Measurements from ENCODE around the gene SIDT2. TPM values are rescaled to one million over a fixed set of nuclear protein-coding genes. Genes with fewer than 3 reads are reported as not detected.

The SIDT2 gene
- total and polyA plus RNA-seq, 2 donors (not counting 3 experiments of a cell fraction or from before 2014, with no cell fraction given): 28.7 to 34.5 TPM

GRCh38 chr11:117185736-117186430 lies 7.3 kb downstream of the SIDT2 start:
- ChIA-PET CTCF (interaction anchor here (0.7 kb wide), 1 partner anchor 41 kb away, joined by 3 read pairs; no protein-coding TSS in a partner anchor), POLR2A (no interaction called here)
- Histone ChIP-seq H3K4me2 (ENCODE audit: insufficient read depth, low read length) (no peak overlapping the region), H3K4me1 (ENCODE audit: control insufficient read depth, extremely low read depth, insufficient read depth, low read length) (no peaks in the 10 kb centered on the region), H3K27ac (ENCODE audit: insufficient read depth, low read depth, low read length) (no peak overlapping the region), H3K9me3 (replicated peaks; ENCODE audit: control insufficient read depth, insufficient read depth, low read length) (no peaks in the 10 kb centered on the region), H3K9ac (replicated peaks; ENCODE audit: extremely low read depth, insufficient read depth, low read length) (no peak overlapping the region), H3K36me3 (ENCODE audit: control insufficient read depth in 2 of 2, extremely low read depth in 1 of 2, insufficient read depth in 2 of 2, low read length in 2 of 2) (peaks cover 0 to 32% of the 10 kb centered on the region in 2 experiments), H3K4me3 (replicated peaks in 1 of 3; ENCODE audit: insufficient read depth in 1 of 3, low read depth in 1 of 3, low read length in 3 of 3) (no peak overlapping the region), H4K20me1 (replicated peaks; ENCODE audit: control insufficient read depth, extremely low read depth, insufficient read depth, low read length) (no peaks in the 10 kb centered on the region), H3K27me3 (ENCODE audit: control insufficient read depth in 2 of 2, insufficient read depth in 2 of 2, low read length in 2 of 2) (no peaks in the 10 kb centered on the region), H2AFZ (ENCODE audit: low read depth, low read length) (no peak overlapping the region), H3K79me2 (ENCODE audit: control insufficient read depth, insufficient read depth, low read length) (no peaks in the 10 kb centered on the region), H3K9me1 (replicated peaks; ENCODE audit: control insufficient read depth, extremely low read depth, insufficient read depth, low read length) (no peaks in the 10 kb centered on the region)
- dilution Hi-C loops (cut with MboI; ENCODE audit: extremely low pct_ligation_motif_present, low sequenced_read_pairs) (no loop called here), intact Hi-C loops (cut with micrococcal nuclease) (no loop called here)
- no peak for FAIRE-seq
- no peak for TF ChIP-seq MYC (IDR thresholded peaks at IDR 0.05; ENCODE audit: low read depth, low read length)
- no peak for TF ChIP-seq FOS (IDR thresholded peaks at IDR 0.05; ENCODE audit: borderline replicate concordance, insufficient read depth, low read length)
- no peak for TF ChIP-seq CTCF (IDR thresholded peaks at IDR 0.05; ENCODE audit: extremely low read depth in 1 of 2, insufficient read depth in 1 of 2, low read depth in 1 of 2, low read length in 2 of 2)
- no peak for TF ChIP-seq GATA2 (IDR thresholded peaks at IDR 0.05; ENCODE audit: insufficient read depth, insufficient read length, low read depth, low read length)
- no peak for TF ChIP-seq POLR2A (IDR thresholded peaks at IDR 0.05; ENCODE audit: low read depth, low read length)
- no peak for TF ChIP-seq MAX (IDR thresholded peaks at IDR 0.05; ENCODE audit: insufficient read depth, insufficient read length)
- TF ChIP-seq JUN (IDR thresholded peaks at IDR 0.05; ENCODE audit: borderline replicate concordance, insufficient read depth, insufficient read length, low read depth): no peak
- no peak for TF ChIP-seq POLR2AphosphoS5 (IDR thresholded peaks at IDR 0.05; ENCODE audit: insufficient read depth, low read depth, low read length)
- TF ChIP-seq EZH2 (IDR thresholded peaks at IDR 0.05; ENCODE audit: borderline replicate concordance, low read depth, low read length, severe bottlenecking): no peak
- DNase-seq (ENCODE audit: low read depth, low spot score): no peak
- BruUV-seq (replicated peaks): no TSS peak

Measured in endothelial cell of umbilical vein (primary cell).